NOMO-1 (cell line): ENCODE data around the gene RAB23.

Source experiments
- DNase-seq, 2 experiments: peaks; one replicate each; lab custom pipeline; 2025; ENCODE audit not compliant: unreplicated experiment in 2 of 2; lab: John Stamatoyannopoulos, UW

The RAB23 gene

GRCh38 chr6:57138026-57138425 lies 84.1 kb downstream of the RAB23 start:
- DNase-seq = no peak

- no peak for DNase-seq
Observed at GRCh38 chr6:57137350-57137749, 84.8 kb downstream of the RAB23 start.
